Activated CD4-positive, alpha-beta T cell treated with anti-CD3 and anti-CD28 coated beads, Interleukin-2, amount 50 U/mL, for 24 hours (primary cell): ENCODE results near the gene DPP9.

ENCODE experiments used
- DNase-seq, 2 donors: peaks; one replicate each; pipeline ENCODE4 v3.0.0-alpha.2; 2020; ENCODE audit warnings: low read depth in 1 of 2, low spot score in 1 of 2

DPP9 gene

GRCh38 chr19:4709440-4710280 lies 14.0 kb downstream of the DPP9 start:
- no peak for DNase-seq

- no peak for DNase-seq
Measured at GRCh38 chr19:4707956-4708650, 15.5 kb downstream of the DPP9 start.

- no peak for DNase-seq
Measured at GRCh38 chr19:4707322-4707721, 16.3 kb downstream of the DPP9 start.

- no peak for DNase-seq
Measured at GRCh38 chr19:4705413-4706131, 18.1 kb downstream of the DPP9 start.

GRCh38 chr19:4704317-4704673 lies 19.3 kb downstream of the DPP9 start:
- DNase-seq, result no peak

- no peak for DNase-seq
Measured at GRCh38 chr19:4703671-4704316, 19.8 kb downstream of the DPP9 start.

- no peak for DNase-seq
Measured at GRCh38 chr19:4702764-4703163, 20.9 kb downstream of the DPP9 start.

GRCh38 chr19:4701557-4701956 lies 22.1 kb downstream of the DPP9 start:
- no peak for DNase-seq

GRCh38 chr19:4700693-4700970 lies 23.0 kb downstream of the DPP9 start:
- DNase-seq, result no peak

GRCh38 chr19:4699826-4700692 lies 23.6 kb downstream of the DPP9 start:
- no peak for DNase-seq

- no peak for DNase-seq
Measured at GRCh38 chr19:4697304-4697703, 26.3 kb downstream of the DPP9 start.

- DNase-seq, result no peak
Measured at GRCh38 chr19:4695224-4695731, 28.4 kb downstream of the DPP9 start.

- no peak for DNase-seq
Measured at GRCh38 chr19:4694211-4694987, 29.2 kb downstream of the DPP9 start.

- DNase-seq, result no peak
Measured at GRCh38 chr19:4693471-4694121, 30.0 kb downstream of the DPP9 start.

GRCh38 chr19:4693078-4693350 lies 30.6 kb downstream of the DPP9 start:
- DNase-seq, result no peak

- DNase-seq, result no peak
Measured at GRCh38 chr19:4692251-4693077, 31.2 kb downstream of the DPP9 start.

GRCh38 chr19:4691373-4691772 lies 32.3 kb downstream of the DPP9 start:
- DNase-seq, result no peak

- no peak for DNase-seq
Measured at GRCh38 chr19:4690361-4690760, 33.3 kb downstream of the DPP9 start.

- DNase-seq, result no peak
Measured at GRCh38 chr19:4689403-4689802, 34.2 kb downstream of the DPP9 start.
